NOMO-1 (cell line): Measurements from ENCODE around the gene ATP8A1.
A peak's percentile ranks its signal among the peaks of the same experiment; 100 is the strongest.
"Not testable (repeated sequence)": the region's sequence is repeated elsewhere in the genome, so short reads cannot be mapped to it uniquely, and the experiment has no call there.

Source experiments
- DNase-seq, 2 experiments: peaks; one replicate each; lab custom pipeline; 2025; ENCODE audit not compliant: unreplicated experiment in 2 of 2; lab: John Stamatoyannopoulos, UW

Gene ATP8A1

GRCh38 chr4:42381666-42382065 lies 275.2 kb downstream of the ATP8A1 start:
- DNase-seq = no peak

DNA sequence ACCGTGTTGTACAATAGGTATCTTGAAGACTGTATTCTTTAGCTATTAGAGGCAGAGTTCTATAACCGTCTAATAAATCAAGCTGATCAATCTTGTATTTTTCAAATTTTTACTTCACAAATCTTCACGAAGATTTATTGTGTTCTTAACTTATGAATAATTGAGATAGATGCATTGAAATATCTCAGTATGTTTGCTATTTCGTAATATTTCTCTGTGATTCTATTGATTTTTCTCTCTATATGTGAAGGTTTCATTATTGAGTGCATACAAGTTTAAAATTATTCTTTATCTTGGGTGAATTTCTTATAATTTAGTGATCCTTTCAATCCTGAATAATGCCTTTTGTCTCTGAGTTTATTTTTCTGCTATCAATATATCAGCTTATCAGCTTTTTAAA lies 279.4 kb downstream of the ATP8A1 start:
- DNase-seq = no peak

- DNase-seq = not testable (repeated sequence)
These were observed 284.6 kb downstream of the ATP8A1 start for GRCh38 chr4:42372303-42372702.

- peak in 1 of 2 experiments; percentile 19 for DNase-seq
These were observed 285.3 kb downstream of the ATP8A1 start for GRCh38 chr4:42371305-42372252.

GRCh38 chr4:42369489-42369888 lies 287.4 kb downstream of the ATP8A1 start:
- no peak for DNase-seq

DNA sequence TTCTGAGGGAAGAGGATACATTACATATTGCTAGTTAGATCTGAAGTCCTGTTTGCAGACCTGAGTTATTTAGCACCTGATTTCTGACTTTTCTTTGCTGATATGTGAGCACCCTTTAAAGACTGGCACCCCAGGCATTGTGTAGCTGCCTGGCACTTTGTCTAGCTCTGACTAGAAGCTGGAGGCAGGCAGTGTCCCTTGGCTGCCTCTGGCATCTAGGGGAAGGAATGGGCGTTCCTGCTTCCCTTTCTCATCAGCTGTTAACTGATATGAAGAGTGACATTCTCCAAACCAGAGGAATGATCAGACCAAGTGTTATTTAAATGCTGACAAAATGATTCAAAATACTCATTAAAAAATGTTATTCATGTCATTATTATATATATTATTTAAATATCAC lies 289.9 kb downstream of the ATP8A1 start:
- DNase-seq = no peak

- DNase-seq = no peak
These were observed 292.4 kb downstream of the ATP8A1 start for GRCh38 chr4:42364266-42365053.

- no peak for DNase-seq
These were observed 293.3 kb downstream of the ATP8A1 start for GRCh38 chr4:42363614-42364013.

- DNase-seq = no peak
These were observed 294.3 kb downstream of the ATP8A1 start for GRCh38 chr4:42362591-42362990.

DNA sequence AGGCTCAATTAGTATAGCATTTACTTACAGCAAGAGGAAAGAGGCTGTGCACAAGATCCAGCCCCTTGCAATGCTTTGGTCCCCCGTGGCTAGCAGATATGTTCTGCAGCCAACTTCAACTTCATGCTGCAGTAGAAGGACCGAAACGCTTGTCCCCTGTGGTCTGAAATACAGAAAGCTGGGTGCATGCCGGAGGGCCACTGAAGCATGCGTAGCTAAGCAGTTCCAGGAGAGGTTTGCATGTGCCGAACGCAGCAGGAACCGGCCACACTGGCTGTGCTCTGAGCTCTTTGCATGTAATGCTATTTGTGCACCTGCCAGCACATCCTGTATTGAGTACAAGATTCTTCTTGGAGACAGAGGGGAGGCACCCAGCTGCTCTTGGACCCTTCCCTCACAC lies 295.4 kb downstream of the ATP8A1 start:
- no peak for DNase-seq

DNA sequence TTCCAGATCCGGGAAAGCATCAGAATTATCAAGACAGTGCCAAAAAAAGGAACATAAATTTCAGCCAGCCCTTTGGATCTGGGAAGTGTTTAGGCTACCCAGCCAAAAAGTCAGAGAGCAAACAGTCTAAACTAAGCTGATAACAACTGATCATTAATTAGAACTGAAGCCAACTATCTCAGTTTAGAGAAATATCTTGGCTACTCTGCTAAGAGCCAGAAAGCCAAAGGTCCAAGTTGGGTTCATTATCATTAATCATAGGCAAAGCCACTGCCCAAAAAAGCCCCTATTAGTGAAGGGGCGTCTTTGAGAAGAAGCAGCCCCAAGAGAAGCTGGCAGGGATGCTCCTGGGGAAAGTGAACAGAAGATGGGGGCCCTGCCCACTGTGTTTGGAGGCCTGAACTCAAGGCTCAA lies 296.6 kb downstream of the ATP8A1 start:
- no peak for DNase-seq

- DNase-seq = no peak
These were observed 297.2 kb downstream of the ATP8A1 start for GRCh38 chr4:42359711-42360110.
